Adrenal gland (tissue), 5 donors: ENCODE results near the gene ULBP3.

Experiments used
- CTCF ChIP-seq, 6 experiments: fragments of 450-650 bp in 4 of 6; fragments of 200-600 bp in 2 of 6; sonication (generic) in 1 of 6; IDR thresholded peaks; 1 replicate in 5 of 6; 2 replicates in 1 of 6; pipeline versions ENCODE4 v1.5.1 to v1.8.0; 2016 to 2021; ENCODE audit warnings: antibody characterized with exemption in 6 of 6, mild to moderate bottlenecking in 2 of 6, moderate library complexity in 1 of 6
- POLR2A ChIP-seq, 2 donors: fragments of 450-650 bp; IDR thresholded peaks; one replicate each; pipeline ENCODE4 v1.6.1; 2017; ENCODE audit warnings: antibody characterized with exemption in 2 of 2, mild to moderate bottlenecking in 2 of 2, moderate library complexity in 1 of 2
- donor health status: DM: no; HTN: no; CAD: no.

- TF ChIP-seq CTCF (IDR thresholded peaks at IDR 0.05) (no peak), POLR2A (IDR thresholded peaks at IDR 0.05) (no peak)
Observed at GRCh38 chr6:150043096-150043495, 25.8 kb downstream of the ULBP3 start.
